Hepatocyte (in vitro differentiated cells): Measurements from ENCODE around the gene PRCC. TPM values are rescaled to one million over a fixed set of nuclear protein-coding genes. Genes with fewer than 3 reads are reported as not detected.

Experiments
- DNase-seq: peaks from one replicate; pipeline ENCODE4 v3.0.0-alpha.2; 2016; ENCODE audit warnings: low spot score
- H2AFZ ChIP-seq: fragments of 200-600 bp; sonication (generic); 2 replicates; pipeline ENCODE4 v1.6.0; 2016; ENCODE audit warnings: antibody characterized with exemption, mild to moderate bottlenecking
- H3K27ac ChIP-seq: fragments of 200-600 bp; sonication (generic); 2 replicates; pipeline ENCODE4 v1.5.1; 2016; ENCODE audit warnings: mild to moderate bottlenecking
- H3K27me3 ChIP-seq: fragments of 200-600 bp; sonication (generic); 2 replicates; pipeline ENCODE4 v1.6.1; 2016
- H3K36me3 ChIP-seq: fragments of 200-600 bp; sonication (generic); replicated peaks from 2 replicates; pipeline ENCODE4 v1.5.1; 2016; ENCODE audit warnings: low read depth; ENCODE audit not compliant: insufficient read depth
- H3K4me1 ChIP-seq: fragments of 200-600 bp; sonication (generic); 2 replicates; pipeline ENCODE4 v1.5.1; 2016; ENCODE audit warnings: mild to moderate bottlenecking, moderate library complexity; ENCODE audit not compliant: insufficient read depth
- H3K4me2 ChIP-seq: fragments of 200-600 bp; sonication (generic); 2 replicates; pipeline ENCODE4 v1.6.0; 2016
- H3K4me3 ChIP-seq: fragments of 200-600 bp; sonication (generic); 2 replicates; pipeline ENCODE4 v1.5.1; 2016; ENCODE audit warnings: mild to moderate bottlenecking
- H3K79me2 ChIP-seq: fragments of 200-600 bp; sonication (generic); 2 replicates; pipeline ENCODE4 v1.6.0; 2017; ENCODE audit warnings: mild to moderate bottlenecking
- H3K9me2 ChIP-seq: fragments of 200-600 bp; sonication (generic); replicated peaks from 2 replicates; pipeline ENCODE4 v1.6.0; 2017; ENCODE audit warnings: mild to moderate bottlenecking; ENCODE audit not compliant: insufficient read depth
- H3K9me3 ChIP-seq: fragments of 200-600 bp; sonication (generic); 2 replicates; pipeline ENCODE4 v1.5.1; 2016; ENCODE audit warnings: low read depth, mild to moderate bottlenecking
- H4K20me1 ChIP-seq: fragments of 200-600 bp; sonication (generic); 2 replicates; pipeline ENCODE4 v1.6.0; 2016; ENCODE audit warnings: mild to moderate bottlenecking; ENCODE audit not compliant: insufficient read depth, poor library complexity, severe bottlenecking
- CTCF ChIP-seq: fragments of 200-600 bp; sonication (generic); IDR thresholded peaks from 2 replicates; pipeline ENCODE4 v1.5.1; 2016; ENCODE audit warnings: antibody characterized with exemption, mild to moderate bottlenecking; ENCODE audit not compliant: poor library complexity
- EZH2 ChIP-seq: fragments of 200-600 bp; sonication (generic); IDR thresholded peaks from 2 replicates; pipeline ENCODE4 v1.6.1; 2016; ENCODE audit warnings: antibody characterized with exemption, mild to moderate bottlenecking, borderline replicate concordance
- EZH2phosphoT487 ChIP-seq: fragments of 200-600 bp; sonication (generic); IDR thresholded peaks from one replicate; pipeline ENCODE4 v1.6.1; 2018; ENCODE audit warnings: antibody characterized with exemption, mild to moderate bottlenecking, low read depth, moderate library complexity; ENCODE audit not compliant: unreplicated experiment, severe bottlenecking
- WGBS: methylation state at CpG from one replicate; pipeline ENCODE4 v1.1.6; 2016; ENCODE audit warnings: low lambda C conversion rate; ENCODE audit errors: missing lambda C conversion rate; 5-methylcytosine and 5-hydroxymethylcytosine counted together
- polyA plus RNA-seq: library from polyadenylated mRNA; unstranded; fragments of >200 nt; fragmentation: Nextera tagmentation; extraction: Ambion mirVana; gene quantifications from 2 replicates; pipeline ENCODE4 v1.2.1, GENCODE V29; 2016
- total RNA-seq: library from RNA; depleted of rRNA; stranded (reverse); fragments of >200 nt; gene quantifications from 2 replicates; pipeline ENCODE4 v1.2.3, GENCODE V29; 2014

Gene PRCC
- total and polyA plus RNA-seq, 2 experiments from 2014 or later: 35.9 to 108 TPM

- H3K27ac ChIP-seq: peak overlapping the region; percentile 36
- TF ChIP-seq EZH2phosphoT487 (no peak), EZH2 (no peak), CTCF (no peak)
- peaks cover 39% of the 10 kb centered on the region for H3K4me1 ChIP-seq
- H3K36me3 ChIP-seq: no peaks in the 10 kb centered on the region
- 88% methylated on average over 3 of the region's 3 CpGs for WGBS
- no peak overlapping the region for H3K4me3 ChIP-seq
- peak overlapping the region; percentile 60 for H3K4me2 ChIP-seq
- no peaks in the 10 kb centered on the region for H3K27me3 ChIP-seq
- no peak overlapping the region for H2AFZ ChIP-seq
- no peaks in the 10 kb centered on the region for H3K9me2 ChIP-seq
- no peaks in the 10 kb centered on the region for H3K9me3 ChIP-seq
- no peak for DNase-seq
- peaks cover 70% of the 10 kb centered on the region for H4K20me1 ChIP-seq
- H3K79me2 ChIP-seq: peaks cover 94% of the 10 kb centered on the region
These were observed 4.9 kb downstream of the PRCC start for GRCh38 chr1:156772222-156772621.

- Histone ChIP-seq H3K4me3 (no peak overlapping the region), H3K27me3 (no peaks in the 10 kb centered on the region), H3K4me2 (peak overlapping the region; percentile 60), H3K4me1 (peaks cover 42% of the 10 kb centered on the region), H3K79me2 (peaks cover 97% of the 10 kb centered on the region), H3K9me2 (no peaks in the 10 kb centered on the region), H3K36me3 (no peaks in the 10 kb centered on the region), H2AFZ (no peak overlapping the region), H3K9me3 (no peaks in the 10 kb centered on the region), H3K27ac (peak overlapping the region; percentile 43), H4K20me1 (peaks cover 77% of the 10 kb centered on the region)
- DNase-seq: no peak
- 28% methylated on average over 9 of the region's 9 CpGs for WGBS
- TF ChIP-seq CTCF: no peak
- no peak for TF ChIP-seq EZH2
- TF ChIP-seq EZH2phosphoT487: no peak
These were observed 5.6 kb downstream of the PRCC start for GRCh38 chr1:156772728-156773497.

- no peak for DNase-seq
- Histone ChIP-seq H3K4me2 (peak overlapping the region; percentile 60), H3K36me3 (no peaks in the 10 kb centered on the region), H2AFZ (no peak overlapping the region), H4K20me1 (peaks cover 80% of the 10 kb centered on the region), H3K27ac (peak overlapping the region; percentile 43), H3K9me3 (no peaks in the 10 kb centered on the region), H3K4me1 (peaks cover 42% of the 10 kb centered on the region), H3K9me2 (no peaks in the 10 kb centered on the region), H3K79me2 (peaks cover 97% of the 10 kb centered on the region), H3K27me3 (no peaks in the 10 kb centered on the region), H3K4me3 (no peak overlapping the region)
- TF ChIP-seq EZH2 (no peak), CTCF (no peak), EZH2phosphoT487 (no peak)
- WGBS: 95% methylated on average over 3 of the region's 3 CpGs
These were observed 6.3 kb downstream of the PRCC start for GRCh38 chr1:156773607-156774006.
